ENCODE data around the gene SRGAP2C.
"Not testable (repeated sequence)": the region's sequence is repeated elsewhere in the genome, so short reads cannot be mapped to it uniquely, and the experiment has no call there.

The SRGAP2C gene

DNA sequence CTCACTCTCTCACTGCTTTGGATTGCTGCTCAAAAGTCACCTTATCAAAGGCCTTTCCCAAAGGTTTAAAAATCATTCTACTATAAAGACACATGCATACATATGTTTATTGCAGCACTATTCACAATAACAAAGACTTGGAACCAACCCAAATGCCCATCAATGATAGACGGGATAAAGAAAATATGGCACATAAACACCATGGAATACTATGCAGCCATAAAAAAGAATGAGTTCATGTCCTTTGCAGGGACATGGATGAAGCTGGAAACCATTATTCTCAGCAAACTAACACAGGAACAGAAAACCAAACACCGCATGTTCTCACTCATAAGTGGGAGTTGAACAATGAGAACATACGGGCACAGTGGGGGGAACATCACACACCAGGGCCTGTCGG lies 45.9 kb downstream of the SRGAP2C start:
- DNase-seq, result not testable (repeated sequence)

DNA sequence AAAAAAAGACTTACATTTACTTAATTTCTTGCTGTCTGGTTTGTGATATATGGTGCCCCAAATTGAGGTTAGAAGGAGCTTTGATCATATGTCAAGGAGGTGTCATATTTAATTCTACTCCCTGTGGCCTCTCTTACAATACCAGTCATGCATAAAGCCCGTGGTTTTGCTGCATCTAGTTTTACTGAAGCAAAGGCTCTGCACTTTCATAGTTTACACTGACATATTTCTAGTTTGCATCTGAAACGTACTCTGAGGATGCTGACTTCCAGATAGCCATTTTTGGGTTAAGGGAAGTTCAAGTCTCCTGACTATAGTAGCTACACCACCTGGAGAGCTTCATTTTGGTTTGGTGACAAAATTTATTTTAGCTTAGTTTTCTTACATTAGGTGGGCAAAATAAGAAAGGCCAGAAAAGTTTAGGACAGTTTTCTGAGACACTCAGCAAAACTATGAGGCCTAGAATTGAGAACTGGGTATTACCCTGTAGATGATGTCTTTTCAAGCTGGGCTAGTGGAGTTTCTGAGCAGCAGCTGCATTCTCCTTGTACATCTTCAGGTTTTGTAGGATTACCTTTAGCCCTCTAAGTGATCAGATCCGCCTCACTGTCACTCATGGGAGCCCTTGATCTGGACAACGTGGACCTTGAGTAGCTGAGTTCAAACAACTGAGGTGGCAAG lies 47.8 kb downstream of the SRGAP2C start:
- DNase-seq, result not testable (repeated sequence)

DNA sequence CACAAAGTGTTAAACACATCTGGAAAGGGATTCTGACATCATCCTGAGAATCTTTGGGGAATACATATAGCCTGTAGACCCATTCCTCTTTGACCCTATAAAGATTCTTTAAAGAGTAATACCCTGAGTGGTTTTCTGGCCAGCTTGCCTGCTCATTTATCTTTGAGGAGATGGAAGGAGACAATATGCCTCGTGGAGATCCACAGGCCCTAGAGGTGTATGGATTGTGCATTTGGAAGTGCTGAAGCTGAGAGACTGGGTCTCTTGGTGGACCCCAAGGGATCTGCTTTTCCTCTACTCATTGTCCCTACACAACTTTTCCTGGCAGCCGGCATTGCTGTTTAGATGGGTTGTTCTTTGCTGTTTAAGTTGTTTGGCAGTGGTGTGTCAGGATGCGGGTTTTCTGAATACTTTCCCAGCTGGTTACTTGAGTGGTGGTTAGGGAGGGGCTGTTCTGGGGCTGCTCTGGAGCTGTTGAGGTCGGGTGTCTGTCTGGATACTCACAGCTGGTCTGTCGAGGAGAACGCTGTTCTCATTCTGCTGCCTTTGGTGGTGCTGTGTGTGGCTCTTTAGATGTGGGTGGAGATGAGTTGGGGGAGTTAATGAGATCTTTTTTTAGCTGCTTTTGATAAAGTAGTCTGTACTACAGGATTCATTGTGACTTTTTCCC lies 49.5 kb downstream of the SRGAP2C start:
- DNase-seq, result not testable (repeated sequence)

DNA sequence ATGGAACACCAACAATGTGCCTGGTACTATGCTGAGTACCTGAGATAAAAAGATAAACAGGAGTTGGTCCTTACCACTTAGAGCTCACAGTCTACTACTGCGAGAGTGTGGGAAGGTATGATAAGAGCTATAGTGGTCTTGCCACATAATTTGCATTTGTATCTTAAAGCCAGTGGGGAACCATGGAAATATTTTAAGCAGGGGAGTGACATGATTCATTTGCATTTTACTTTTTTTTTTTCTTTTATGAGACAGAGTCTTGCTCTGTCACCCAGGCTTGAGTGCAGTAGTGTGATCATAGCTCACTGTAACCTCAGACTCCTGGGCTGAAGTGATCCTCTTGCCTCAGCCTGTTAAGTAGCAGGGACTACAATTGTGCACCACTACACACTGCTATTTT lies 53.6 kb downstream of the SRGAP2C start:
- not testable (repeated sequence) for DNase-seq

DNA sequence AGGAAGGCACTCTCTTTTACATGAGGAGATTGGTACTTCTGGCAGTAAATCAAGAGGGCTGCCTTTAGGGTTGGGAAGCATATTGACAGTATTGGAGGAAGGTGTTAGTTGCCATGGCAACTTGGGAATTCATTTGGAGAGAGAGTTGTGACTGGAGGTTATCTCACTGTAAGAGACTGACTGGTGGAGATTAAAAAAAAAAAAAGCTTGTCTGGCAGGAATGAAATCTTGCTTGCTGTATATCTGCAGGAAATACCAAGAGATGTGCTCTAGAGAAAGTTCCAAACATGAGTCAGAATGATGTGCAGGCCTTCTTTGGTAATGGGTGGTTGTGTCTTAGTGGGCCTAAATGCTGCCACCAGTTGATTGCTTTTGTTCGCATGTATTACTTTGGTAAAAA lies 59.1 kb downstream of the SRGAP2C start:
- DNase-seq, result not testable (repeated sequence)

GRCh38 chr1:121246399-121246798 lies 61.6 kb downstream of the SRGAP2C start:
- not testable (repeated sequence) for DNase-seq

DNA sequence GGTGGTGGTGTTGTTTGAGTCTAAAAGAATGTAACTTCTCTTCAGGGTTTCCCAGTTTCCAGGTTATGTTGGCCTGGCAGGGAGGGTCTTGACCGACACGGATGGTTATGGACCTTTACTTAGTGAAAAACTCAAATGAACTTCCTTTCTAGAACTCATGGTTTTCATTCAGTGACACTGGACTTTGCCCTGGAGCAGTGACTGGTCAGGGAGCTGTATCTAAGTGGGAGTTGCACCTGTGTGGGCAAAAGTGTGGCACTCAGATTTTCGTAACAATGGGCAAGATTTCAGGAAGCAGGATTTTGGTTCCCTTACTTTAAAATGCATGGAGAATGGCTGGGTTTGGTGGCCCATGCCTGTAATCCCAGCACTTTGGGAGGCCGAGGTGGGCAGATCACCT lies 67.9 kb downstream of the SRGAP2C start:
- DNase-seq, result not testable (repeated sequence)

DNA sequence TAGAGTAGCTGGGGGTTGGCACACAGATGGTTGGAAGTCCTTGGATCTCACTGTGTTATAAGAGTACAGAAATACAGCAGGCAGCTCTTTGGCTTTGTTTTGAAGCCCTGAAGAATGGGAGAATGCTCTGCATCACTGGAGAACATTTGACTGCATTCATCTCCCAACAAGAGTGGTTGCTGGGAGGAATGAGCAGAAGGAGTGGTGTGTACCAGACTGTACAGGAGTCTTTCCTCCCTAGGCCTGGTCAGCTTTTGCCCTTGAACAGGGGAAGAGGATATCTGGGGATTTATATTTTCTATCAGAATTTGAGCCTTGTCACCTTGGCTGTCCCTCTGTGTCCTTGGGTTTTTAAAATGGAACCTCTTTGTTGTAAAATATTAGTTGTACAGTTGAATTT lies 69.8 kb downstream of the SRGAP2C start:
- not testable (repeated sequence) for DNase-seq

- not testable (repeated sequence) for DNase-seq
Measured at GRCh38 chr1:121257632-121258031, 72.9 kb downstream of the SRGAP2C start.

DNA sequence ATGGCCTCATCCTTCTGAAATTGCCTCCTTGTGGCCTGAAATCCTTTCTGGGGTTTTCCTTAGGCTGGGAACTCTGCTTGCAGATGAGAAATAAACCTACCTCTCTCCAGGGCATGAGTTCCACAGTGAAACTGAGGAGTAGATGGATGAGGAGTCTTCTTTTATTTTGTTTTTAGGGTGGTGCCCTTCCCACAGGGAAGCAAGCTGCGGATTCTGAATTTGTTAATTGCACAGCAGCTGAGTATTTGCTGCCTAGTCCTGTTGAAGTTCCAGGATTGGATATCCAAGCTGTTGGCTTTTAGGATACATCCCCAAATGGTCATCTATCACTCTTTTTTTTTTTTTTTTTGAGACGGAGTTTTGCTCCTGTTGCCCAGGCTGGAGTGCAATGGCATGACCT lies 73.4 kb downstream of the SRGAP2C start:
- DNase-seq, result not testable (repeated sequence)

DNA sequence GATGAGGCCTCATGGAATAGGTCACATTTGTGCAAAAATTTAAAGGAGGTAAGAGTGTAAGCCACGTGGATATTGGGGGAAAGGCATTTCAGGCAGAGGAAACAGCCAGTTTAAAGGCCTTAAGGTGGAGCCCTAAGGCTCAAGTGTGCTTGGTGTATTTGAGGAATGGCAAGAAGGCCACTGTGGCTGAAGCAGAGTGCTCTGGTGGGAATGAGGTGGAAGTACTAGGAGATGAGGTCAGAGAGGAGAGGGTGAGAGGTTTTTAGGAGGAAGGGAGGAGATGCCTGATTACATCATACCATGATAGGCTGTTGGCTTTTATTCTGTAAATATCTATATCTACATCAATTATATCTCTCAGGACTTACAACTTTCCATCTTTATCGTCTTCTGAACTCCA lies 75.4 kb downstream of the SRGAP2C start:
- DNase-seq, result not testable (repeated sequence)

GRCh38 chr1:121262163-121262562 lies 77.4 kb downstream of the SRGAP2C start:
- DNase-seq, result not testable (repeated sequence)

GRCh38 chr1:121263789-121264244 lies 79.0 kb downstream of the SRGAP2C start:
- not testable (repeated sequence) for DNase-seq

DNA sequence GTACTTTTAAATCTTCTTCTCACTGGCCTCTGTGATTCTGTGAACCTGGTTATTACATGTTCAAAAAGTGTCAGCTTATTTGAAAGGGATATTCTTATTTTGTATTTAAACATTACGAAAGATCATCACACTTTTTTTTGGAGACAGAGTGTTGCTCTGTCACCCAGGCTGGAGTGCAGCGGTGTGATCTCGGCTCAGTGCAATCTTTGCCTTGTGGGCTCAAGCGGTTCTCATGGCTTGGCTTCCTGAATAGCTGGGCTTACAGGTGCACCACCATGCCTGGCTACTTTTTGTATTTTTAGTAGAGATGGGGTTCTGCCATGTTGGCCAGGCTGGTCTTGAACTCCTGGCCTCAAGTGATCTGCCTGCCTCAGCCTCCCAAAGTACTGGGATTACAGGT lies 82.3 kb downstream of the SRGAP2C start:
- not testable (repeated sequence) for DNase-seq

DNA sequence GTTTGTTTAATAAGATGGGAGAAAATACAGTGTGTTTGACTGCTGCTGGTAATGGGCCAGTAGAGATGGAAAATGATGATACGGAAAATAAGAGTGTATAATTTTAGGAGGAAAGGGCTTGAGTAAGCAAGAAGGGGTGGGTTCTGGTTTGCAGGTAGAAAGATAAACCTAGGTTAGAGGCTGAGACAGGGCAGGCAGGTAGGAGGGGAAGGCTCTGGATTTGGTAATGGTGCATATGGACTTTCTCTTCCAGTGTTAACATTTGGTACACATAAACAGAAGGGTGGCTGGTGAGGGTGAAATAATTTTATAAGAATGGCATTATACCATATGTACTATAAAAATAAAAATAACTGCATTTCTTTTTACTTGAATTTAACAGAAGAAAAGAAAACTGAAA lies 84.5 kb downstream of the SRGAP2C start:
- DNase-seq, result not testable (repeated sequence)

DNA sequence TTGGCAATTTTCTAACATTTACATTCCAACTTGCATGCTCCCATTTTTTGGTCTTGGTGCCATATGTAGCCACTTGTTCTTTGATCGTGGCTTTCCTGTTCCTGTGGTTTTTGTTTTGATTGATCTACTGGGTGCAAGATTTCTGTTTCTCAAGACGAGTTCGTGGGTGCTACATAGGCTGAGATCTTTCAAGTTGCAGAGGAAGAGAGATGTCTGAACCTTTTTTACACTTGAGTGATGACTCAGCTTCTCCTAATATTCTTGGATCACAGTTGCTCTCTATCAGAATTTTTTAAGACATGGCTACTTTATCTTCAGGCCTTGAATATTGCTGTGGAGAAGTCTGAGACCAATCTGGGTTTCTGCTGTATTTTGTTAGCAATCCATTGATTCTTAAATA lies 85.2 kb downstream of the SRGAP2C start:
- DNase-seq, result not testable (repeated sequence)

GRCh38 chr1:121271143-121271715 lies 86.5 kb downstream of the SRGAP2C start:
- not testable (repeated sequence) for DNase-seq

GRCh38 chr1:121275435-121275834 lies 90.7 kb downstream of the SRGAP2C start:
- not testable (repeated sequence) for DNase-seq

DNA sequence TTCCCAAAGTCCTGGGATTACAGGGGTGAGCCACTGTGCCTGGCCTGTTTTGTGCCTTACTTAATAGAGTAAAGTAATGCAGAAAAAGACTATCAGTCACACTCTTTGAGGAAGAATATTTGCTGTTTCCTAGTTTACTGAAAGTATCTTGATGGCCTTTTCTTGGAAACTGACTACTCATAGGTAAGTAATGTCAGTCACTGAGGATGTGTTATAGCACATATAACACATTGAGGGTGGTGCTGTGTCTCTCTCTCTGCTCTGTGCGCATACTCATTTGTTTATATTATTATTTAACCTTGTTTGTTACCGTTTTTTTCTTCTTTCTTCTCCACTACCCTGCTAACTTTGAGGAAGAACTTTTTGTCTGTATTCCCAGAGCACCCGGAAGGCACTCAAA lies 93.4 kb downstream of the SRGAP2C start:
- DNase-seq, result not testable (repeated sequence)

GRCh38 chr1:121278777-121279547 lies 94.2 kb downstream of the SRGAP2C start:
- not testable (repeated sequence) for DNase-seq

DNA sequence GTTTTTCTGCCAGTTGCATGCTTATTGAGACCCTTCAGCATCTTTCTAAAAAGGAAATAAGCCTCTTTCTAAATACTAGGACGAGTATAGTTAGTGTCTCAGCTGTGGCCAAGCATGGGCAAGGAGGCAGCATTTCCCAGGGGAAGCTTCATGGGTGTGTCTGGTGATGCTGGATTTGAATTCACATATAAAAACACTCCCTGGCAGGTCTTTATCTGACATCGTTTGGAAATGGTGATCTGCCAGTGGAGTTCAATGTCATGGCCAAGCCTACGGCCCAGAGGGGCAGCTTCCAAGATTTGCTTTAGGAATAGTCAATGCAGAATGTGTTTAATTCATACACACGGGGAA lies 94.7 kb downstream of the SRGAP2C start:
- DNase-seq, result not testable (repeated sequence)

GRCh38 chr1:121280699-121281317 lies 96.0 kb downstream of the SRGAP2C start:
- DNase-seq, result not testable (repeated sequence)

- DNase-seq, result not testable (repeated sequence)
Measured at GRCh38 chr1:121281480-121281879, 96.7 kb downstream of the SRGAP2C start.

Data from NCI-H69 (cell line).